ENCODE results near the gene CIAO3. TPM values are rescaled to one million over a fixed set of nuclear protein-coding genes. Genes with fewer than 3 reads are reported as not detected.
"Not testable (repeated sequence)": the region's sequence is repeated elsewhere in the genome, so short reads cannot be mapped to it uniquely, and the experiment has no call there.

The CIAO3 gene
- total RNA-seq, 1 experiment from 2014 or later, result 45.1 TPM

- not testable (repeated sequence) for DNase-seq (ENCODE audit: low spot score)
Observed at GRCh38 chr16:776298-776697, 35.5 kb upstream of the CIAO3 start.

- no peak for DNase-seq (ENCODE audit: low spot score)
Observed at GRCh38 chr16:775236-775796, 34.5 kb upstream of the CIAO3 start.

DNA sequence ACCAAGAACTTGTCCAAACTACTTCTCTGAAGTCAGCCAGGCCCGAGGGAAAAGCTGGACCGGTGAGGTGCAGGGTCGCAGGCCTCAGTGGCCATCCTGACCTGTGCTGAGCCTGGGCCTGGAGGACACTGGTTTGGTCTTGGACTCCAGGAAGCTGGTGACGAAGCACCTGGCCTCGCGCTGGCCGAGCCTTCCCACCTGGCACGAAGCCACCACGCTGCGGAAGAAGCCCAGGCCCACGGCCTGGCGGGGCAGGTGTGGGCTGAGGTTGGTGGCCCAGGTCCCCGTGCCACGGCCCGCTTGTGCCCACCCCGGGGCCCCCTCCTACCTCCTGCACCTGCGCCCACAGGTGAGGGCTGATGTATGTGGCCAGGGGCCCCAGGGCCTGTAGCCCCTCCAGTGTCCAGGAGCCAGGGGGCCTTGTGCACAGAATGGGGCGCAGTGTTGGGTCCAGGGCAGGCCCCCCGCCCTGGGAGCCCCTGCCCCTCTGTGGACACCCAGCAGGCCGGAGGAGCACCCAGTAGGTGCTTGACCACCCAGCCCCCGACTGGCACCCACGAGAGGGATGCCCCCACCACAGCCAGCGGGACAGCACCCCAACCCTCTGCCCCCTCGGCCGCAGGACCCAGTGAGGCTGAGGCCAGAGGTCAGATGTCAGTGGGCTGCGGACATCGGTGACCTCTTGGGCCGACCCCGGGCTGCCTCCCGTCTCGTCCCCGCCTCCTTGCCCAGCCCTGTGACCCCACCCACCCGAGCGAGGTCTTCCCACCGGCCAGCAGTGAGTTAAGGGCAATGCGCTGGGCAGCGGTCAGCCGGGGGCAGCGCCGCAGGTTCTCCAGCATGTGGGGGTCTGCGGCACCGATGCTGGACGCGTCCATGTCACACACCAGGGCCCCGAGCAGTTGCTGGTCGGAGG, 33.5 kb upstream of the CIAO3 start:
- no peak for DNase-seq (ENCODE audit: low spot score)

GRCh38 chr16:772959-773358, 32.2 kb upstream of the CIAO3 start:
- no peak for DNase-seq (ENCODE audit: low spot score)

DNA sequence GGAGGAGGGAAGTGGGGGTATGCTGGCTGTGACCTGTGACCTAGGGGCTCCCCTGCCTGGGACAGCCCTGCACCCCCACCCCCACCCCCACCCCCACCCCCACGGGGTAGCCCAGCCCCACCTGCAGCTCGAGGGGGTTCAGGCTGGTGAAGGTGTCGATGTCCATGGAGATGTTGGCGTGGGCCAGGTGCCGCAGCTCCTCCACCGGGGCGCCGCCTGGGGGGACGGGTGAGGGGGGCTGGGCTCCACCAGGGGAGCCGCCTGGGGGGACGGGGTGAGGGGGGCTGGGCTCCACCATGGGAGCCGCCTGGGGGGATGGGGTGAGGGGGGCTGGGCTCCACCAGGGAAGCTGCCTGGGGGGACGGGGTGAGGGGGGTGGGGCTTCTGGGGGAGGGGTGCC, 29.6 kb upstream of the CIAO3 start:
- no peak for DNase-seq (ENCODE audit: low spot score)

DNA sequence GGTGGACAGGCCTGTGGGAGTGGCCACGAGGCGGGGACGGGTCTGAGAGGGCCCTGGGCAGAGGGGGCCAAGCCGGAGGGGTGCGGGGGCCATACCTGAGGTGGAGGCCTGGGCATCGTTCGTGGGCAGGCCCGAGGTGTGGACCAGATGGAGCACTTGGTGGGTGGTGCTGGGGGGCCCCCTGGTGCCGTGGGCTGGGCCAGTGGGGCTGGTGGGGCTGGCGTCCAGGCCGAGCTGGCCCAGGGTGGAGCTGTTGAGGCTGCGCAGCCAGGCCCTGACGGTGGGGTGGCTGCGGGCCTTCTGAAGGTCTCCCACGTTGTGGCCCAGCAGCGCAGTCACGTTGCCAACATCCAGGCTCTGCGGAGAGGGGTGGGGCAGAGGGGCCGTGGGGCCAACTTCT, 29.1 kb upstream of the CIAO3 start:
- DNase-seq (ENCODE audit: low spot score), result no peak

GRCh38 chr16:769184-769784, 28.5 kb upstream of the CIAO3 start:
- DNase-seq (ENCODE audit: low spot score), result no peak

DNA sequence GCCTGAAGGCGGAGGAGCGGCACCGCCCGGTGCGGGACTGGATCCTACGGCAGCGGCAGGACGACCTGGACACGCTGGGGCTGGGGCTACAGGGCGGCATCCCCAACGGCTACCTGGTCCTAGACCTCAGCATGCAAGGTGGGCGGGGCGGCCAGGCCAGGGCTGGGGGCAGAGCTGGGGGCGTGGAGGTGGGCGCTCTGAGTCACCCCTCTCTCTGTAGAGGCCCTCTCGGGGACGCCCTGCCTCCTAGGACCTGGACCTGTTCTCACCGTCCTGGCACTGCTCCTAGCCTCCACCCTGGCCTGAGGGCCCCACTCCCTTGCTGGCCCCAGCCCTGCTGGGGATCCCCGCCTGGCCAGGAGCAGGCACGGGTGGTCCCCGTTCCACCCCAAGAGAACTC, 27.6 kb upstream of the CIAO3 start:
- DNase-seq (ENCODE audit: low spot score), result no peak

GRCh38 chr16:767743-768235, 27.0 kb upstream of the CIAO3 start:
- no peak for DNase-seq (ENCODE audit: low spot score)

- no peak for DNase-seq (ENCODE audit: low spot score)
Observed at GRCh38 chr16:766820-767640, 26.2 kb upstream of the CIAO3 start.

GRCh38 chr16:766008-766819, 25.4 kb upstream of the CIAO3 start:
- no peak for DNase-seq (ENCODE audit: low spot score)

- DNase-seq (ENCODE audit: low spot score), result no peak
Observed at GRCh38 chr16:765488-765865, 24.7 kb upstream of the CIAO3 start.

- no peak for DNase-seq (ENCODE audit: low spot score)
Observed at GRCh38 chr16:764848-765487, 24.2 kb upstream of the CIAO3 start.

DNA sequence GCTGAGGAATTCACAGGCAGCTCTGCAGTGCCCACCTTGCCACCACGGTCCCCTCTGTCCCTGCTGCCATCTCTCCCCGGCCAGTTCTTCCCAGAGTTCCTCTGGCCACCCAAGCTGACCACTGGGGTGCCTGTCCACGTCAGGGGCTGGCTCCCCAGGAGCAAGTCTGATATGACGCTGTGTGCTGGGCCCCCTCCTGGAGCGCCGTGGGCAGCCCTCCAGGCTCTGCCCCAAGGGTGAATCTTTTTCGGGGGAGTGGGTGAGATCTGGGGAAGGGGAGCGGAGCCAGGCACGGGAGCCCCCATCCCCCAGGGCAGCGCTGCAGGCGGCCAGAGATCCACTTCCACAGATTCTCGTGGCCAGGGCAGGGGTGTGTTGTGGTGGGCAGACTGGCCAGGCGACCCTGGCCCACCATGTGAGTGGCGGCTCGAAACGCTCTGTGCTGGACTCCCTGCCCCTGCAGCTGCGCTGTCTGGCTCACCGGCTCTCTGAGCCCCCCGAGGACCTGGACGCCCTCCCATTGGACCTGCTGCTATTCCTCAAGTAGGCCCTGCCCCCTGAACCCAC, 23.5 kb upstream of the CIAO3 start:
- no peak for DNase-seq (ENCODE audit: low spot score)

GRCh38 chr16:763369-764183, 22.8 kb upstream of the CIAO3 start:
- DNase-seq (ENCODE audit: low spot score), result no peak

DNA sequence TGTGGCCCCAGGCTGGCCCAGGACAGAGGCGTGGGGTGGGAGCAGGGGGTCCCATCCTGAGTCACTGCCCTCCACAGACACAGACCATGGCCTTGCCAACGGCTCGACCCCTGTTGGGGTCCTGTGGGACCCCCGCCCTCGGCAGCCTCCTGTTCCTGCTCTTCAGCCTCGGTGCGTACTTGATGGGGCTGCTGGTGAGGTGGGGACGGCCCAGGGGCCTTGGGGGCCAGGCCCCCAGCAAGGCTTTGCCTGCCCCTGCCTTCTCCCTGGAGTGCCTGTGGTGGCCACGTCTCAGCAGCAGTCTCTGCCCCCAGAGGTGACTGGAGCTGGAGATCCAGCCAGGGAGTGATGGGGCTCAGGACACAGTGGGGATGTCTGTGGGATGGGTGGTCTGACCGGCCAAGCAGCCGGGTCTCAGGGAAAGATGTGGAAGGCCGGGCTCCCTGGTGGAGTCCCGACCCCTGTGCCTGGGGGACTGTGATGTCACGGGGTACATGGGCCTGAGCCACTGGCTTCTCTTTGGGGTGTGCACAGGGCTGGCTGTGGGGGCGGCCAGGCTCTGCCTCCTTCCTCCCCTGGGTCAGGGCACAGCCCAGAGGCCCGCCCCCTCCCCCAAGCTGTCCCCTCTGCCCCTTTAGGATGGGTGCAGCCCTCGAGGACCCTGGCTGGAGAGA, 21.9 kb upstream of the CIAO3 start:
- DNase-seq (ENCODE audit: low spot score), result no peak

DNA sequence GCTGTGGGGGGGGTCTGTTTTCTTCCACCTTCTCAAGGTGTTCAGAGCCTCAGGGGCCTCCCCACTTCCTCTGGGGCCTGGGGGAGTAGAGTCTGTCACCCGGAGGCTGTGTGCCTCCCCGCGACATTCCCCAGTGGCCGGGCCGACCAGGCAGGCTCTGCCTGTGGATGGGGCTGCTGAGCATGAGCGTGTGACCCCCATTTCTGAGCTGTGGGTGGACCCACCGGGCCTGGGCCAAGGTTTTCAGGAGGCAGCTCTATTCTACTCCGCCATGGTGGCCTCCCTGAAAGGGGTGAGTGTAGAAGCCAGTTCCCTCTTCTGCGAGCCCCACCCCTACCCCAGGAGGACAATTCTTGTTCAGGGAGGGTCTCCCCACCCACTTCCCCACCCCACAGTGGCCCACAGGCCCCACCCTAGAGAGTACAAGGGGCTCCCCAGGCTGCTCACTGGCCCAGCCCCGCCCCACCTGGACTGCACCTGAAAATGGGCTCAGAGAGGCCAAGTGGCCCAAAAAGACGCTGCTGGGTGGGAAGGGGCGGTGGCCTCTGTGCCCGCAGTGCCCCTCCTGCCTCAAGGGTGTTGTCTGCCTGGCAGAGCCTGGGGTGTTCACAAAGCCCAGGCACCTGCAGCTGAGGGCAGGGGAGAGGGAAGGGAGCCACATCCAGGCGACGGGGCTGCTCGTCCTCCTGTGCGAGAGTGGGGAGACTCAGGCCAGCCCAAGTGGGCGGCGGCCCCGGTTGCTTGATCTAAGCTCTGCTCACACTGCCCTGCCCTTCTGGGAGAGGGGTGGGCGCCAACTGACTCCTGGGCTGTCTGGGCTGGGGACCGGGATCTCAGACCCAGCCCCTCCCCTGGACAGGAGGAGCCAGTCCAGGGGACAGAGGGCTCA, 21.1 kb upstream of the CIAO3 start:
- DNase-seq (ENCODE audit: low spot score), result no peak
